ENCODE results near the gene PRR23A.

PRR23A gene

DNA sequence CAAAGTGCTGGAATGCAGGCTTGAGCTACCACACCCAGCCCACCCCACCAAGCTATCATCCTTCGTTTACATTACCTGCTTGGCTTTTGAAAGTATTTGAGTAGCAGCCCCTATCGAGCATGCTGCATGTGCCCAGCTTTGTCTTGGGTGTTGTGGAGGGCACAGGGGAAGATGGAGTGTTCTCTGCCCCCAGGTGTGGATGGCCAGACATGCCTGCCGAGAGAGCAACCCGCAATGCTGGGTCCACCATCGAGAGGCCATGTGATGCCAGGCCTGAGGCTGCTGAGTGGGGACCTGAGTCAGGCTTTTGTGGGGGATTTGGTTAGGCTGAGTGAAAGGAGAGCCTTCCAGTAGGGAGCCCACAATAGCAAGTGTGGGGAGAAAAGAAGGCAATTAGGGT is 33.1 kb downstream of the PRR23A start:
- DNase-seq (ENCODE audit: low spot score) = no peak

GRCh38 chr3:138971766-138972320 is 34.2 kb downstream of the PRR23A start:
- no peak for DNase-seq (ENCODE audit: low spot score)

DNA sequence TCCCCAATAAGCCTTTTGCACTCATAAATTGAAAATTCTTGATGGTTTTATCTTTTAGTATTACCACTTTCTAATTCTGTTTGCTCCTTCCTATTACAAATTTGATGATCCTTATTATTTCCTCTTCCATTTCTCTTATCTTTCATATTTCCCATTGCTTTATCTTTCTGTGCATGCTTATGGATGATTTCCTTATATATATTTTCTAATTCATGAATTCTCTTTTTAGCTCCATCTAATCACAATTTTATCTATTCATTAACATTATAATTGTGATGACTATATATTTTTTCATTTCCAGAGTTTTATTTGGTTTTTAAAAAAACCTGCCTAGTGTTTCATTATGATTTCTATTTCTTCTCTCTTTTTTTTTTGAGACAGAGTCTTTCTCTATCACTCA is 41.1 kb downstream of the PRR23A start:
- DNase-seq (ENCODE audit: low spot score) = no peak

- no peak for DNase-seq (ENCODE audit: low spot score)
Measured at GRCh38 chr3:138964264-138964663, 41.8 kb downstream of the PRR23A start.

DNA sequence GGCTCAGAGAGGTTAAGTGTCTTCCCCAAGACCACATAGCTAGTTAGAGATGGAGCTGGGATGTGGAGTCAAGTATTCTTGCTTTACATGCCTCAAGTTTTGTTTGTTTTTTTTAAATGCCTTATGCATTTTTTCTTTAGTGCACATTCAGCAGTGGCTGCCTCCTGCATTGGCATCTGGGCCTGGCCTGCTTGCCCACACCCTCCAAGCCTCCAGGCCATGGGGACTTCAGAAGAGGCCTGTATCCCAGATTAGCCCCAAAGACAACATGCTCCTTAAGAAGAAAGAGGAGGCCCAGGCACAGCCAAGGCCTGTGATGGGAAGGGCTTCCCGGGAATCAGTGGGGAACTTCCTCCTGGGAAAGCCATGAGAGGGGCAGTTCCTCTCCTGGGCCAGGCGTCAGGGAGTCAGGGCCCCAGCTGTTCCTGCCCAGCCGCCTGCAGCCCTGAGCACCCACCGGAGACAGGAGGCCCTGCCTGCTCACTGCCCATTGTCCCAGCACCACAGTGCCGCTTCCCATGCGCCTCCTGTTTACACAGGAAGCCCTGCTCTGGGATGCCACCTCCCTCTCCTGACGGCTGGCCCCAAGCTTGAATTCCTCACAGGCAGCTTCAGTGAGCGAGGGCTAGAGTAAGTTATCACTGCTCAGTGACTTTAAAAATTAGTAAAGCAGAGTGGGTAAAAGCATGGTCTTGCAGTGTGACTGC is 43.1 kb downstream of the PRR23A start:
- no peak for DNase-seq (ENCODE audit: low spot score)

- no peak for DNase-seq (ENCODE audit: low spot score)
Measured at GRCh38 chr3:138960417-138960852, 45.6 kb downstream of the PRR23A start.
